OCI-LY1 (cell line): ENCODE measurements around the gene AUH.
"Not testable (repeated sequence)": the region's sequence is repeated elsewhere in the genome, so short reads cannot be mapped to it uniquely, and the experiment has no call there.

Source experiments
- H2AFZ ChIP-seq: fragments of 200-600 bp; sonication (generic), shearing (Covaris generic); 2 replicates; pipeline ENCODE4 v1.6.0; 2014; ENCODE audit warnings: antibody characterized with exemption, mild to moderate bottlenecking, low read length
- H3F3A ChIP-seq: fragments of 200-600 bp; sonication (generic), shearing (Covaris generic); 2 replicates; pipeline ENCODE4 v1.6.0; 2014; ENCODE audit warnings: mild to moderate bottlenecking, antibody characterized with exemption, low read length, moderate library complexity; ENCODE audit not compliant: insufficient read depth
- H3K27ac ChIP-seq: fragments of 200-600 bp; sonication (generic); 2 replicates; pipeline ENCODE4 v1.5.1; 2014; ENCODE audit warnings: low read length, mixed run types, mild to moderate bottlenecking, low read depth; ENCODE audit not compliant: poor library complexity, severe bottlenecking
- H3K27me3 ChIP-seq: fragments of 200-600 bp; sonication (generic); 2 replicates; pipeline ENCODE4 v1.6.0; 2014; ENCODE audit warnings: antibody characterized with exemption, mild to moderate bottlenecking, low read length, moderate library complexity; ENCODE audit not compliant: insufficient read depth
- H3K36me3 ChIP-seq: fragments of 200-600 bp; sonication (generic); 2 replicates; pipeline ENCODE4 v1.6.1; 2014; ENCODE audit warnings: mild to moderate bottlenecking, antibody characterized with exemption, low read length, moderate library complexity, mixed read lengths; ENCODE audit not compliant: insufficient read depth
- H3K4me1 ChIP-seq: fragments of 200-600 bp; sonication (generic); 2 replicates; pipeline ENCODE4 v1.5.1; 2014; ENCODE audit warnings: mild to moderate bottlenecking, low read length, moderate library complexity; ENCODE audit not compliant: insufficient read depth, severe bottlenecking
- H3K4me2 ChIP-seq: fragments of 200-600 bp; sonication (generic), shearing (Covaris generic); 2 replicates; pipeline ENCODE4 v1.6.1; 2014; ENCODE audit warnings: low read length
- H3K4me3 ChIP-seq: fragments of 200-600 bp; sonication (generic); 2 replicates; pipeline ENCODE4 v1.5.1; 2014; ENCODE audit warnings: low read length, low read depth, mild to moderate bottlenecking, mixed read lengths; ENCODE audit not compliant: poor library complexity, severe bottlenecking
- H3K79me2 ChIP-seq: fragments of 200-600 bp; shearing (Covaris generic); 2 replicates; pipeline ENCODE4 v1.6.1; 2016; ENCODE audit warnings: mixed run types, low read length, mixed read lengths; ENCODE audit not compliant: insufficient read depth
- H3K9ac ChIP-seq: fragments of 200-600 bp; sonication (generic), shearing (Covaris generic); 2 replicates; pipeline ENCODE4 v1.6.1; 2014; ENCODE audit warnings: mild to moderate bottlenecking, low read length, mixed read lengths
- H3K9me2 ChIP-seq: fragments of 200-600 bp; sonication (generic), shearing (Covaris generic); 2 replicates; pipeline ENCODE4 v1.6.1; 2014; ENCODE audit warnings: low read depth, mild to moderate bottlenecking, low read length, mixed read lengths
- H3K9me3 ChIP-seq: fragments of 200-600 bp; shearing (Covaris generic); 2 replicates; pipeline ENCODE4 v1.6.1; 2014; ENCODE audit warnings: low read length, mixed read lengths
- H4K20me1 ChIP-seq: fragments of 200-600 bp; sonication (generic), shearing (Covaris generic); 2 replicates; pipeline ENCODE4 v1.6.0; 2016; ENCODE audit warnings: mild to moderate bottlenecking, low read length; ENCODE audit not compliant: insufficient read depth
- CTCF ChIP-seq: fragments of 200-600 bp; sonication (generic), shearing (Covaris generic); IDR thresholded peaks from 2 replicates; pipeline ENCODE4 v1.5.1; 2017; ENCODE audit warnings: mild to moderate bottlenecking, antibody characterized with exemption, low read length, moderate library complexity, mixed read lengths
- EZH2 ChIP-seq: fragments of 200-600 bp; sonication (generic), shearing (Covaris generic); IDR thresholded peaks from 2 replicates; pipeline ENCODE4 v1.8.0; 2017; ENCODE audit warnings: borderline replicate concordance, mixed run types, mild to moderate bottlenecking, antibody characterized with exemption, low read length, moderate library complexity, mixed read lengths

The AUH gene

GRCh38 chr9:91391818-91392217 is 30.1 kb upstream of the AUH start:
- no peak overlapping the region for H2AFZ ChIP-seq
- H3K27me3 ChIP-seq = 0 out of 2 replicates have a peak, but pooled peaks cover 4% of the 10 kb centered on the region
- no peaks in the 10 kb centered on the region for H3K36me3 ChIP-seq
- TF ChIP-seq CTCF = no peak
- TF ChIP-seq EZH2 = no peak
- H3K9me2 ChIP-seq = no peaks in the 10 kb centered on the region
- H3F3A ChIP-seq = no peaks in the 10 kb centered on the region
- H3K4me1 ChIP-seq = no peaks in the 10 kb centered on the region
- no peak overlapping the region for H3K4me3 ChIP-seq
- H4K20me1 ChIP-seq = no peaks in the 10 kb centered on the region
- no peak overlapping the region for H3K4me2 ChIP-seq
- H3K9ac ChIP-seq = no peak overlapping the region
- no peak overlapping the region for H3K27ac ChIP-seq
- H3K79me2 ChIP-seq = no peaks in the 10 kb centered on the region
- H3K9me3 ChIP-seq = no peaks in the 10 kb centered on the region

- no peak overlapping the region for H3K4me3 ChIP-seq
- H3K79me2 ChIP-seq = no peaks in the 10 kb centered on the region
- H3K4me1 ChIP-seq = no peaks in the 10 kb centered on the region
- H3K9me3 ChIP-seq = no peaks in the 10 kb centered on the region
- H3K9ac ChIP-seq = no peak overlapping the region
- H3K27me3 ChIP-seq = 0 out of 2 replicates have a peak, but pooled peaks cover 4% of the 10 kb centered on the region
- H3K9me2 ChIP-seq = no peaks in the 10 kb centered on the region
- no peak overlapping the region for H3K4me2 ChIP-seq
- H4K20me1 ChIP-seq = no peaks in the 10 kb centered on the region
- no peak overlapping the region for H2AFZ ChIP-seq
- H3K36me3 ChIP-seq = no peaks in the 10 kb centered on the region
- no peak for TF ChIP-seq CTCF
- no peak for TF ChIP-seq EZH2
- no peak overlapping the region for H3K27ac ChIP-seq
- H3F3A ChIP-seq = no peaks in the 10 kb centered on the region
Observed at GRCh38 chr9:91391412-91391811, 29.7 kb upstream of the AUH start.

- not testable (repeated sequence) for H3K27ac ChIP-seq, H3K4me1 ChIP-seq, H3F3A ChIP-seq, H3K79me2 ChIP-seq, H3K36me3 ChIP-seq, H3K27me3 ChIP-seq, H2AFZ ChIP-seq, H4K20me1 ChIP-seq, H3K9me3 ChIP-seq, H3K9me2 ChIP-seq, H3K9ac ChIP-seq, H3K4me2 ChIP-seq, H3K4me3 ChIP-seq
Observed at GRCh38 chr9:91389686-91390085, 28.0 kb upstream of the AUH start.

GRCh38 chr9:91386765-91387164 is 25.0 kb upstream of the AUH start:
- H3K9me2 ChIP-seq = no peaks in the 10 kb centered on the region
- H2AFZ ChIP-seq = no peak overlapping the region
- no peaks in the 10 kb centered on the region for H3K9me3 ChIP-seq
- H3K4me2 ChIP-seq = no peak overlapping the region
- no peak for TF ChIP-seq CTCF
- TF ChIP-seq EZH2 = no peak
- no peaks in the 10 kb centered on the region for H3K36me3 ChIP-seq
- H3K27me3 ChIP-seq = no peaks in the 10 kb centered on the region
- H3K4me1 ChIP-seq = no peaks in the 10 kb centered on the region
- no peaks in the 10 kb centered on the region for H3F3A ChIP-seq
- no peak overlapping the region for H3K9ac ChIP-seq
- no peaks in the 10 kb centered on the region for H4K20me1 ChIP-seq
- H3K79me2 ChIP-seq = no peaks in the 10 kb centered on the region
- no peak overlapping the region for H3K4me3 ChIP-seq
- H3K27ac ChIP-seq = no peak overlapping the region
